Epithelial cell of prostate (primary cell): ENCODE measurements around the gene SPATA25.
"Not testable (repeated sequence)": the region's sequence is repeated elsewhere in the genome, so short reads cannot be mapped to it uniquely, and the experiment has no call there.

Source experiments
- DNase-seq: peaks from one replicate; pipeline ENCODE4 v3.0.0-alpha.2; 2011; ENCODE audit warnings: low read depth, low spot score
- H3K27ac ChIP-seq: fragments of 450-650 bp; 2 replicates; pipeline ENCODE4 v1.5.1; 2017; ENCODE audit warnings: mild to moderate bottlenecking

The SPATA25 gene

GRCh38 chr20:45897289-45897688, 9.9 kb upstream of the SPATA25 start:
- no peak for DNase-seq
- no peak overlapping the region for H3K27ac ChIP-seq

GRCh38 chr20:45896641-45897161, 9.3 kb upstream of the SPATA25 start:
- no peak for DNase-seq
- H3K27ac ChIP-seq = no peak overlapping the region

- H3K27ac ChIP-seq = no peak overlapping the region
- DNase-seq = no peak
Measured at GRCh38 chr20:45894797-45895196, 7.4 kb upstream of the SPATA25 start.

- no peak for DNase-seq
- no peak overlapping the region for H3K27ac ChIP-seq
Measured at GRCh38 chr20:45893831-45894230, 6.4 kb upstream of the SPATA25 start.

GRCh38 chr20:45892828-45893500, 5.5 kb upstream of the SPATA25 start:
- H3K27ac ChIP-seq = no peak overlapping the region
- peak; percentile 18 for DNase-seq

- no peak for DNase-seq
- H3K27ac ChIP-seq = no peak overlapping the region
Measured at GRCh38 chr20:45892049-45892825, 4.8 kb upstream of the SPATA25 start.

- H3K27ac ChIP-seq = peak within 1 kb of the TSS; percentile 12
- peak; percentile 27 for DNase-seq
Measured at GRCh38 chr20:45890985-45891983, 3.9 kb upstream of the SPATA25 start, which contains the start of the genes CTSA and NEURL2. Gene CTSA, plus strand, starts transcription at chr20:45891335. Its CDS starts 234 bp downstream, at chr20:45891569. Gene NEURL2, minus strand, starts transcription at chr20:45891208. Its CDS starts 217 bp downstream, at chr20:45890991.

GRCh38 chr20:45890077-45890984, 2.9 kb upstream of the SPATA25 start:
- no peak overlapping the region for H3K27ac ChIP-seq
- DNase-seq = no peak

GRCh38 chr20:45888681-45889080, 1.3 kb upstream of the SPATA25 start:
- no peak overlapping the region for H3K27ac ChIP-seq
- DNase-seq = no peak

GRCh38 chr20:45886590-45887345, 654 bp downstream of the SPATA25 start:
- DNase-seq = no peak
- H3K27ac ChIP-seq = no peak overlapping the region

- no peak overlapping the region for H3K27ac ChIP-seq
Measured at GRCh38 chr20:45883100-45883469, 4.3 kb downstream of the SPATA25 start.

GRCh38 chr20:45882469-45883099, 4.8 kb downstream of the SPATA25 start:
- no peak overlapping the region for H3K27ac ChIP-seq
- DNase-seq = no peak

More at GRCh38 chr20:45883100-45883469, 4.3 kb downstream of the SPATA25 start:
- no peak for DNase-seq

- H3K27ac ChIP-seq = peak within 1 kb of the TSS; percentile 38
- DNase-seq = peak; percentile 89
Measured at GRCh38 chr20:45880988-45881788, 6.2 kb downstream of the SPATA25 start, which contains the start of gene ZSWIM1. Gene ZSWIM1, plus strand, starts transcription at chr20:45881227. Its CDS starts 1,366 bp downstream, at chr20:45882593.

GRCh38 chr20:45878076-45878761, 9.2 kb downstream of the SPATA25 start:
- H3K27ac ChIP-seq = no peak overlapping the region
- no peak for DNase-seq

GRCh38 chr20:45874576-45874975, 12.8 kb downstream of the SPATA25 start:
- DNase-seq = no peak
- no peak overlapping the region for H3K27ac ChIP-seq

GRCh38 chr20:45874104-45874481, 13.3 kb downstream of the SPATA25 start:
- H3K27ac ChIP-seq, DNase-seq: not testable (repeated sequence)
